ENCODE measurements around the gene ADAMTS2. TPM values are rescaled to one million over a fixed set of nuclear protein-coding genes. Genes with fewer than 3 reads are reported as not detected.

Gene ADAMTS2
- total RNA-seq, 1 experiment from 2014 or later = 3.9 TPM

GRCh38 chr5:179385914-179386313 lies 40.7 kb upstream of the ADAMTS2 start:
- Histone ChIP-seq H3K4me2 (ENCODE audit: low read length) (no peak overlapping the region), H3K36me3 (ENCODE audit: control insufficient read depth in 1 of 2, insufficient read depth in 2 of 2, low read length in 2 of 2) (no peaks in the 10 kb centered on the region), H4K20me1 (ENCODE audit: insufficient read depth) (no peaks in the 10 kb centered on the region), H2AFZ (ENCODE audit: low read depth, low read length, poor library complexity, severe bottlenecking) (no peak overlapping the region), H3K4me1 (ENCODE audit: control insufficient read depth in 1 of 2, insufficient read depth in 2 of 2, low read length in 2 of 2) (no peaks in the 10 kb centered on the region), H3K4me3 (replicated peaks in 1 of 2; ENCODE audit: low read depth in 1 of 2, low read length in 2 of 2) (no peak overlapping the region), H3K9ac (ENCODE audit: low read length) (no peak overlapping the region), H3K9me3 (ENCODE audit: control insufficient read depth in 1 of 2, insufficient read depth in 1 of 2, low read depth in 1 of 2, low read length in 2 of 2) (peaks cover 0 to 10% of the 10 kb centered on the region in 2 experiments; a peak in 2 of 4 replicates), H3K79me2 (ENCODE audit: insufficient read depth, low read length) (no peaks in the 10 kb centered on the region), H3K9me2 (ENCODE audit: insufficient read depth) (no peaks in the 10 kb centered on the region), H3K27me3 (ENCODE audit: insufficient read depth, low read length) (no peaks in the 10 kb centered on the region), H3K27ac (ENCODE audit: low read depth, low read length) (no peak overlapping the region)
- ChIA-PET CTCF (no interaction called here), RAD21 (ENCODE audit: low non-redundant PET in 1 of 2, low total read pairs in 2 of 2, uncharacterized antibody in 2 of 2, unreplicated experiment in 2 of 2) (no interaction called here), POLR2A (no interaction called here)
- BruUV-seq (replicated peaks) = no TSS peak
- DNase-seq (ENCODE audit: low read depth, low spot score) = no peak
- no peak for ATAC-seq
- TF ChIP-seq SP1 (IDR thresholded peaks at IDR 0.05; ENCODE audit: low read depth) = no peak
- no peak for TF ChIP-seq YY1 (IDR thresholded peaks at IDR 0.05; ENCODE audit: extremely low read depth, insufficient replicate concordance, low read depth, low read length)
- TF ChIP-seq JUND (IDR thresholded peaks at IDR 0.05) = no peak
- TF ChIP-seq CBX3 (IDR thresholded peaks at IDR 0.05; ENCODE audit: low read depth) = no peak
- TF ChIP-seq ATF3 (IDR thresholded peaks at IDR 0.05) = no peak
- TF ChIP-seq EZH2phosphoT487 (IDR thresholded peaks at IDR 0.05; ENCODE audit: borderline replicate concordance) = no peak
- TF ChIP-seq ZBTB33 (IDR thresholded peaks at IDR 0.05; ENCODE audit: extremely low read depth, insufficient replicate concordance, low read length) = no peak
- no peak for TF ChIP-seq TCF7L2 (IDR thresholded peaks at IDR 0.05; ENCODE audit: borderline replicate concordance, extremely low read depth, insufficient read depth, insufficient read length)
- no peak for TF ChIP-seq POLR2A (IDR thresholded peaks at IDR 0.05; ENCODE audit: borderline replicate concordance, extremely low read depth, insufficient read depth, insufficient read length)
- TF ChIP-seq RAD21 (IDR thresholded peaks at IDR 0.05; ENCODE audit: low read depth) = no peak
- intact Hi-C loops (cut with micrococcal nuclease) = no loop called here

Measured in HCT116 (cell line).